H9 (cell line): ENCODE measurements around the gene TOGARAM2. TPM values are rescaled to one million over a fixed set of nuclear protein-coding genes. Genes with fewer than 3 reads are reported as not detected.

Experiments
- DNase-seq: peaks from one replicate; pipeline ENCODE4 v3.0.0-alpha.2; 2017
- H2AFZ ChIP-seq: one replicate; pipeline ENCODE4 v1.6.1; 2013; ENCODE audit warnings: mild to moderate bottlenecking, low read length, control low read depth, moderate library complexity
- H2AK5ac ChIP-seq: 2 replicates; pipeline ENCODE4 v1.6.1; 2013; ENCODE audit warnings: low read length, control low read depth, mixed read lengths; ENCODE audit not compliant: insufficient read length
- H2BK120ac ChIP-seq: one replicate; pipeline ENCODE4 v1.6.1; 2013; ENCODE audit warnings: low read depth, mild to moderate bottlenecking, low read length, control low read depth, inconsistent platforms; ENCODE audit not compliant: poor library complexity, severe bottlenecking
- H2BK12ac ChIP-seq: 2 replicates; pipeline ENCODE4 v1.6.1; 2013; ENCODE audit warnings: low read length, control low read depth, mixed read lengths, low read depth; ENCODE audit not compliant: insufficient read length
- H2BK15ac ChIP-seq: 2 replicates; pipeline ENCODE4 v1.6.1; 2013; ENCODE audit warnings: low read depth, low read length, control low read depth
- H2BK20ac ChIP-seq: one replicate; pipeline ENCODE4 v1.6.1; 2013; ENCODE audit warnings: low read depth, mild to moderate bottlenecking, low read length, control low read depth, inconsistent platforms; ENCODE audit not compliant: poor library complexity, severe bottlenecking
- H2BK5ac ChIP-seq: 2 replicates; pipeline ENCODE4 v1.6.1; 2013; ENCODE audit warnings: low read length, control low read depth, mixed read lengths; ENCODE audit not compliant: insufficient read length
- H3K14ac ChIP-seq: 2 replicates; pipeline ENCODE4 v1.6.1; 2013; ENCODE audit warnings: low read length, control low read depth; ENCODE audit not compliant: insufficient read depth
- H3K18ac ChIP-seq: 2 replicates; pipeline ENCODE4 v1.6.1; 2013; ENCODE audit warnings: low read depth, mild to moderate bottlenecking, mixed read lengths, low read length, control low read depth; ENCODE audit not compliant: insufficient read length
- H3K23ac ChIP-seq: 2 replicates; pipeline ENCODE4 v1.6.1; 2013; ENCODE audit warnings: low read length, control low read depth, mixed read lengths, low read depth; ENCODE audit not compliant: insufficient read length
- H3K23me2 ChIP-seq: 2 replicates; pipeline ENCODE4 v1.6.1; 2013; ENCODE audit warnings: low read depth, mild to moderate bottlenecking, mixed read lengths, low read length, control low read depth; ENCODE audit not compliant: insufficient read length, poor library complexity, severe bottlenecking
- H3K27ac ChIP-seq: 2 replicates; pipeline ENCODE4 v1.5.1; 2013; ENCODE audit warnings: low read length, control low read depth, mixed read lengths, low read depth; ENCODE audit not compliant: insufficient read length
- H3K27me3 ChIP-seq: 2 replicates; pipeline ENCODE4 v1.6.1; 2013; ENCODE audit warnings: low read length, control low read depth, inconsistent platforms; ENCODE audit not compliant: insufficient read depth
- H3K4ac ChIP-seq: 2 replicates; pipeline ENCODE4 v1.6.1; 2013; ENCODE audit warnings: low read depth, mild to moderate bottlenecking, control low read depth, inconsistent platforms, low read length, moderate library complexity
- H3K4me1 ChIP-seq: 2 replicates; pipeline ENCODE4 v1.6.1; 2013; ENCODE audit warnings: low read length, control low read depth, inconsistent platforms; ENCODE audit not compliant: insufficient read depth
- H3K4me2 ChIP-seq: 2 replicates; pipeline ENCODE4 v1.6.1; 2013; ENCODE audit warnings: low read length, control low read depth, mixed read lengths; ENCODE audit not compliant: insufficient read length, insufficient read depth
- H3K56ac ChIP-seq: 2 replicates; pipeline ENCODE4 v1.6.1; 2013; ENCODE audit warnings: low read depth, mild to moderate bottlenecking, mixed read lengths, low read length, control low read depth; ENCODE audit not compliant: insufficient read length
- H3K79me1 ChIP-seq: 2 replicates; pipeline ENCODE4 v1.6.1; 2013; ENCODE audit warnings: low read depth, mild to moderate bottlenecking, moderate library complexity, low read length, control low read depth, inconsistent platforms; ENCODE audit not compliant: insufficient read depth, poor library complexity, severe bottlenecking
- H3K79me2 ChIP-seq: 2 replicates; pipeline ENCODE4 v1.6.1; 2013; ENCODE audit warnings: low read length, control low read depth, inconsistent platforms; ENCODE audit not compliant: insufficient read depth
- H3K9ac ChIP-seq: 2 replicates; pipeline ENCODE4 v1.6.1; 2013; ENCODE audit warnings: low read length, control low read depth, mixed read lengths; ENCODE audit not compliant: insufficient read length; ENCODE audit errors: extremely low read depth
- H3K9me3 ChIP-seq: one replicate; pipeline ENCODE4 v1.6.1; 2013; ENCODE audit warnings: low read depth, low read length, inconsistent platforms; ENCODE audit not compliant: control insufficient read depth
- H3T11ph ChIP-seq: one replicate; pipeline ENCODE4 v1.6.1; 2013; ENCODE audit warnings: mild to moderate bottlenecking, low read length, control low read depth, inconsistent platforms
- H4K20me1 ChIP-seq: one replicate; pipeline ENCODE4 v1.6.1; 2013; ENCODE audit not compliant: control insufficient read depth, insufficient read length, insufficient read depth
- H4K5ac ChIP-seq: 2 replicates; pipeline ENCODE4 v1.6.1; 2013; ENCODE audit warnings: low read depth, mild to moderate bottlenecking, mixed read lengths, low read length, control low read depth; ENCODE audit not compliant: insufficient read length
- H4K8ac ChIP-seq: replicated peaks from 2 replicates; pipeline ENCODE4 v1.6.1; 2013; ENCODE audit warnings: low read length, control low read depth, mixed read lengths, low read depth; ENCODE audit not compliant: insufficient read length
- H4K91ac ChIP-seq: 2 replicates; pipeline ENCODE4 v1.6.1; 2013; ENCODE audit warnings: low read depth, mild to moderate bottlenecking, moderate library complexity, mixed read lengths, low read length, control low read depth; ENCODE audit not compliant: insufficient read length
- H3K27ac Mint-ChIP-seq, 3 experiments: 2 replicates in 2 of 3; 3 replicates in 1 of 3; pipeline ENCODE4 v1.8.0; 2020 to 2021; ENCODE audit warnings: mixed read lengths in 3 of 3, mild to moderate bottlenecking in 1 of 3, moderate library complexity in 1 of 3
- H3K27me3 Mint-ChIP-seq: 2 replicates; pipeline ENCODE4 v1.8.0; 2021; ENCODE audit warnings: low read depth, mild to moderate bottlenecking, moderate library complexity, mixed read lengths
- H3K36me3 Mint-ChIP-seq, 3 experiments: 2 replicates in 2 of 3; 3 replicates in 1 of 3; pipeline ENCODE4 v1.8.0; 2020 to 2021; ENCODE audit warnings: low read depth in 3 of 3, mixed read lengths in 3 of 3; ENCODE audit not compliant: insufficient read depth in 1 of 3
- H3K4me1 Mint-ChIP-seq, 2 experiments: 2 replicates each; pipeline ENCODE4 v1.8.0; 2020; ENCODE audit warnings: mixed read lengths in 2 of 2
- H3K4me3 Mint-ChIP-seq, 2 experiments: 2 replicates in 1 of 2; 3 replicates in 1 of 2; pipeline ENCODE4 v1.8.0; 2020 to 2021; ENCODE audit warnings: mild to moderate bottlenecking in 2 of 2, mixed read lengths in 2 of 2, moderate library complexity in 1 of 2
- H3K9me3 Mint-ChIP-seq, 2 experiments: 2 replicates in 1 of 2; 3 replicates in 1 of 2; pipeline ENCODE4 v1.8.0; 2020; ENCODE audit warnings: mild to moderate bottlenecking in 2 of 2, mixed read lengths in 2 of 2, moderate library complexity in 1 of 2
- WGBS: extraction: QIAGEN DNeasy Blood & Tissue Kit; methylation state at CpG from one replicate; pipeline ENCODE4 v1.1.7; 2013; ENCODE audit warnings: missing lambda C conversion rate, low lambda C conversion rate, mixed read lengths; ENCODE audit not compliant: insufficient read length; ENCODE audit errors: extremely low coverage; 5-methylcytosine and 5-hydroxymethylcytosine counted together
- total RNA-seq: library from RNA; stranded (reverse); gene quantifications from 2 replicates; pipeline ENCODE4 v1.2.1, GENCODE V29; 2021
- TF ChIP-seq, protein P1 (sequence below): fragments of 200-600 bp; sonication (generic); conservative IDR thresholded peaks from 3 replicates; pipeline ENCODE4 v1.8.0; 2021; ENCODE audit warnings: antibody characterized with exemption, mild to moderate bottlenecking

TOGARAM2 gene
- total RNA-seq, 1 experiment from 2014 or later = 0.83 TPM

DNA sequence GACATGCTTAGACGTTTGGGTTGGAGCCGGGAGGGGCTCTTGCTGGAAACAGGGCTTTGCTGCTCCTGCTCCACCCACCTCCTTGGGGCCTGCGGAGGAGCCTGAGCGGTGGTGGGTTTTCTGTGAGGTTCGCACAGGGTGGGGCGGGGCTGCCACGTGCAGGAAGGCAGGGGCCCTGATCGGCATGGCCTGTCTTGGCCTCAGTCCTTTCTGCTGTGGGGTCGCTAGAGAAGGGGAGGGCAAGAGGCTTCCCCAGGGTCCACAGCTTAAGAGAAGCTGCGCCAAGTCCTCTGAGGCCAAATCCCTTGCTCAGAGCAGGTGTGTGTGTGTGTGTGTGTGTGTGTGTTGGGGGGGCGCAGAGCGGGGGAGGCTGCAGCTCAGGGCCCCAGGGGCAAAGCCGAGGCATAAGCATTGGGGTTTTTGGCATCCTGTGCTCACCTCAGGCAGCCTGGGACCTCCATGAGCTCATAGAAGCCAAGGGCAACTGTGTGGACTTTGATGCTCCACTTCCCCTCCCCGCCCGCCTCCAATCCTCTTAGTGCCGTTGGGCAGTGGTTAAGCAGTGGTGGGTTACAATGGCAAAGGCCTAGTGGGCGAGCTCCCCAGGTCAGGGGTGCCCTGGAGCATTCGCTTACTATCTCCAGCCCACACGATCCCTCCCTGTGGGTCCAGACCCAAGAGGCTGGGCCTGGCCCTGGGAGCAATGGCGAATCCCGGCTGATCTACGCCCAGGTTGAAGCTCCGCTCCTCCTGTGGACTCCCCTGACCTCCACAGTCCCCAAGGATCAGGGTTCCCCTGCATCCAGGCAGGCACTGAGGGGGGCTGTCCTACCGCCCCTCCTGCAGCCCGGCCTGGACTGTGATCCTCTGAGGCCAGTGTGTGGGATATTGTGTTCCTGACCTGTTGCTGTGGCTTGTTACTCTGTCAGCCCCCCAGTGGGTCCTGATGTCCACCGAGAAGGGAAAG lies 28.9 kb downstream of the TOGARAM2 start:
- no peaks in the 10 kb centered on the region for H3K9me3 ChIP-seq
- H2BK20ac ChIP-seq = no peak overlapping the region
- H3T11ph ChIP-seq = no peak overlapping the region
- H3K56ac ChIP-seq = no peak overlapping the region
- no peak overlapping the region for H2BK12ac ChIP-seq
- no peak overlapping the region for H3K27ac ChIP-seq
- H4K91ac ChIP-seq = no peak overlapping the region
- no peak overlapping the region for H3K23ac ChIP-seq
- no peak overlapping the region for H3K18ac ChIP-seq
- no peaks in the 10 kb centered on the region for H3K79me2 ChIP-seq
- no peak overlapping the region for H4K8ac ChIP-seq
- Mint-ChIP-seq H3K36me3 (no peaks in the 10 kb centered on the region), H3K27me3 (no peaks in the 10 kb centered on the region; the same call in 1 of the 2 replicates), H3K9me3 (no peaks in the 10 kb centered on the region), H3K4me1 (peaks cover 18 to 24% of the 10 kb centered on the region in 2 experiments), H3K27ac (peak overlapping the region in 1 of 3 experiments; percentile 32; a peak in 2 of 7 replicates), H3K4me3 (no peak overlapping the region)
- H3K23me2 ChIP-seq = no peaks in the 10 kb centered on the region
- no peak overlapping the region for H3K4ac ChIP-seq
- H2BK5ac ChIP-seq = no peak overlapping the region
- DNase-seq = no peak
- H2BK15ac ChIP-seq = no peak overlapping the region
- H3K4me1 ChIP-seq = no peaks in the 10 kb centered on the region; the same call in 1 of the 2 replicates
- no peak overlapping the region for H2AK5ac ChIP-seq
- no peaks in the 10 kb centered on the region for H3K27me3 ChIP-seq
- no CpG with 5 or more reads among the region's 26 CpGs for WGBS
- no peak overlapping the region; the same call in 1 of the 2 replicates for H3K14ac ChIP-seq
- H3K4me2 ChIP-seq = no peak overlapping the region
- H3K9ac ChIP-seq = no peak overlapping the region
- H2AFZ ChIP-seq = no peak overlapping the region
- H3K79me1 ChIP-seq = no peaks in the 10 kb centered on the region
- no peak overlapping the region for H4K5ac ChIP-seq
- no peaks in the 10 kb centered on the region for H4K20me1 ChIP-seq
- H2BK120ac ChIP-seq = no peak overlapping the region
- TF ChIP-seq, protein P1, sequence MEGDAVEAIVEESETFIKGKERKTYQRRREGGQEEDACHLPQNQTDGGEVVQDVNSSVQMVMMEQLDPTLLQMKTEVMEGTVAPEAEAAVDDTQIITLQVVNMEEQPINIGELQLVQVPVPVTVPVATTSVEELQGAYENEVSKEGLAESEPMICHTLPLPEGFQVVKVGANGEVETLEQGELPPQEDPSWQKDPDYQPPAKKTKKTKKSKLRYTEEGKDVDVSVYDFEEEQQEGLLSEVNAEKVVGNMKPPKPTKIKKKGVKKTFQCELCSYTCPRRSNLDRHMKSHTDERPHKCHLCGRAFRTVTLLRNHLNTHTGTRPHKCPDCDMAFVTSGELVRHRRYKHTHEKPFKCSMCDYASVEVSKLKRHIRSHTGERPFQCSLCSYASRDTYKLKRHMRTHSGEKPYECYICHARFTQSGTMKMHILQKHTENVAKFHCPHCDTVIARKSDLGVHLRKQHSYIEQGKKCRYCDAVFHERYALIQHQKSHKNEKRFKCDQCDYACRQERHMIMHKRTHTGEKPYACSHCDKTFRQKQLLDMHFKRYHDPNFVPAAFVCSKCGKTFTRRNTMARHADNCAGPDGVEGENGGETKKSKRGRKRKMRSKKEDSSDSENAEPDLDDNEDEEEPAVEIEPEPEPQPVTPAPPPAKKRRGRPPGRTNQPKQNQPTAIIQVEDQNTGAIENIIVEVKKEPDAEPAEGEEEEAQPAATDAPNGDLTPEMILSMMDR = no peak
